ENCODE measurements around the gene ARHGAP42. TPM values are rescaled to one million over a fixed set of nuclear protein-coding genes. Genes with fewer than 3 reads are reported as not detected.
A peak's percentile ranks its signal among the peaks of the same experiment; 100 is the strongest.

Gene ARHGAP42
- total and polyA plus RNA-seq, 8 donors, result 17.1 to 45.2 (median 36.2) TPM

GRCh38 chr11:100863080-100863581 lies 176.0 kb downstream of the ARHGAP42 start:
- peak overlapping the region in 1 of 2 donors; percentile 39 for H3K27ac ChIP-seq
- no peaks in the 10 kb centered on the region for H3K27me3 ChIP-seq
- H3K4me1 ChIP-seq, result no peaks in the 10 kb centered on the region
- no peak overlapping the region for H3K4me3 ChIP-seq
- intact Hi-C loops (cut with DNase I), result no loop called here
- no peaks in the 10 kb centered on the region for H3K9me3 ChIP-seq
- DNase-seq (peak in 2 of 4 donors; percentile 8 to 50), ATAC-seq (peak; percentile 87)
- TF ChIP-seq, protein P1, sequence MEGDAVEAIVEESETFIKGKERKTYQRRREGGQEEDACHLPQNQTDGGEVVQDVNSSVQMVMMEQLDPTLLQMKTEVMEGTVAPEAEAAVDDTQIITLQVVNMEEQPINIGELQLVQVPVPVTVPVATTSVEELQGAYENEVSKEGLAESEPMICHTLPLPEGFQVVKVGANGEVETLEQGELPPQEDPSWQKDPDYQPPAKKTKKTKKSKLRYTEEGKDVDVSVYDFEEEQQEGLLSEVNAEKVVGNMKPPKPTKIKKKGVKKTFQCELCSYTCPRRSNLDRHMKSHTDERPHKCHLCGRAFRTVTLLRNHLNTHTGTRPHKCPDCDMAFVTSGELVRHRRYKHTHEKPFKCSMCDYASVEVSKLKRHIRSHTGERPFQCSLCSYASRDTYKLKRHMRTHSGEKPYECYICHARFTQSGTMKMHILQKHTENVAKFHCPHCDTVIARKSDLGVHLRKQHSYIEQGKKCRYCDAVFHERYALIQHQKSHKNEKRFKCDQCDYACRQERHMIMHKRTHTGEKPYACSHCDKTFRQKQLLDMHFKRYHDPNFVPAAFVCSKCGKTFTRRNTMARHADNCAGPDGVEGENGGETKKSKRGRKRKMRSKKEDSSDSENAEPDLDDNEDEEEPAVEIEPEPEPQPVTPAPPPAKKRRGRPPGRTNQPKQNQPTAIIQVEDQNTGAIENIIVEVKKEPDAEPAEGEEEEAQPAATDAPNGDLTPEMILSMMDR (IDR thresholded peaks at IDR 0.05), result no peak
- H3K36me3 ChIP-seq, result no peaks in the 10 kb centered on the region

- ATAC-seq (no peak), DNase-seq (no peak)
- H3K36me3 ChIP-seq, result no peaks in the 10 kb centered on the region
- intact Hi-C loops (cut with DNase I), result no loop called here
- TF ChIP-seq, protein P1 (IDR thresholded peaks at IDR 0.05), result no peak
- H3K9me3 ChIP-seq, result no peaks in the 10 kb centered on the region
- H3K27me3 ChIP-seq, result no peaks in the 10 kb centered on the region
- H3K4me1 ChIP-seq, result no peaks in the 10 kb centered on the region
- no peak overlapping the region for H3K27ac ChIP-seq
- H3K4me3 ChIP-seq, result no peak overlapping the region
These were observed 178.5 kb downstream of the ARHGAP42 start for GRCh38 chr11:100865443-100866065.

DNA sequence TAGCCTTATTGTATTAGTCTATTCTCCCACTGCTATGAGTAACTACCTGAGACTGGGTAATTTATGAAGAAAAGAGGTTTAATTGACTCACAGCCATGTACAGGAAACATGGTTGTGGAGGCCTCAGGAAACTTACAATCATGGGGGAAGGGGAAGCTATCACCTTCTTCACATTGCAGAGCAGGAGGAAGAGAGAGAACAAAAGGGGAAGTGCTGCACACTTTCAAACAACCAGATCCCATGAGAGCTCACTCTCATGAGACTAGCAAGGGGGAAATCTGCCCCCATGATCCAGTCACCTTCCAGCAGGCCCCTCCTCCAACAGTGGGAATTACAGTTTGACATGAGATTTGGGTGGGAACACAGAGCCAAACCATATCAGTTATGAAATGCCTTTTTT lies 179.4 kb downstream of the ARHGAP42 start:
- Histone ChIP-seq H3K9me3 (no peaks in the 10 kb centered on the region), H3K36me3 (no peaks in the 10 kb centered on the region), H3K27me3 (no peaks in the 10 kb centered on the region), H3K4me1 (no peaks in the 10 kb centered on the region), H3K27ac (no peak overlapping the region), H3K4me3 (no peak overlapping the region)
- TF ChIP-seq, protein P1 (IDR thresholded peaks at IDR 0.05), result no peak
- intact Hi-C loops (cut with DNase I), result no loop called here
- no peak for ATAC-seq
- DNase-seq, result no peak

DNA sequence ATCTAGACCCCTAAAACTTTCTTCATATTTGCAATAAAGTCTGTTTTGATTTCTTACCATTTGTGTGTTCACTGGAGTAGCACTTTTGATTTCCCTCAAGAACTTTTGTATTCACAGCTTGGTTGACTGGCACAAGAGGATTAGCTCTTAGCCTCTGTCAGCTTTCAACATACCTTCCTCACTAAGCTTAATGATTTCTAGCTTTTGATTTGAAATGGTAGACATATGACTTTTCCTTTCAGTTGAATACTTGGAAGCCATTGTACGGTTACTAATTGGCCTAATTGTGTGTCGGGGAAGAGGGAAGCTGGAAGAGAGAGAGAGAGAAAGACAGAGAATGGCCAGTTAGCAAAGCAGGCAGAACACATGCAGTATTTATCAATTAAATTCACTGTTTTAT lies 180.5 kb downstream of the ARHGAP42 start:
- H3K9me3 ChIP-seq, result no peaks in the 10 kb centered on the region
- no peak for DNase-seq
- H3K36me3 ChIP-seq, result no peaks in the 10 kb centered on the region
- no peaks in the 10 kb centered on the region for H3K4me1 ChIP-seq
- peak; percentile 33 for ATAC-seq
- intact Hi-C loops (cut with DNase I), result no loop called here
- TF ChIP-seq, protein P1 (IDR thresholded peaks at IDR 0.05), result no peak
- H3K27ac ChIP-seq, result no peak overlapping the region
- no peak overlapping the region for H3K4me3 ChIP-seq
- no peaks in the 10 kb centered on the region for H3K27me3 ChIP-seq

GRCh38 chr11:100869328-100869727 lies 182.2 kb downstream of the ARHGAP42 start:
- Histone ChIP-seq H3K9me3 (no peaks in the 10 kb centered on the region), H3K27ac (no peak overlapping the region), H3K4me3 (no peak overlapping the region), H3K27me3 (no peaks in the 10 kb centered on the region), H3K36me3 (no peaks in the 10 kb centered on the region), H3K4me1 (peaks cover 0 to 3% of the 10 kb centered on the region in 2 donors)
- TF ChIP-seq, protein P1 (IDR thresholded peaks at IDR 0.05), result no peak
- DNase-seq (no peak), ATAC-seq (no peak)
- intact Hi-C loops (cut with DNase I), result no loop called here

All from left lung (tissue), 10 donors.